Lung (tissue), 12 donors: ENCODE measurements around the gene OGFOD2. TPM values are rescaled to one million over a fixed set of nuclear protein-coding genes. Genes with fewer than 3 reads are reported as not detected.
A peak's percentile ranks its signal among the peaks of the same experiment; 100 is the strongest.

Source experiments
- ATAC-seq: fragments of 200-7000 bp; cut with Tn5 transposase; one replicate; pipeline ENCODE4 v1.9.1; 2020; ENCODE audit warnings: moderate number of reproducible peaks; ENCODE audit not compliant: insufficient read depth, low FRiP score
- DNase-seq, 3 donors: peaks; one replicate each; pipeline ENCODE4 v3.0.0-alpha.2; 2013 to 2017
- H3K27ac ChIP-seq, 2 donors: one replicate each; pipeline ENCODE4 v1.5.1; 2013; ENCODE audit warnings: mild to moderate bottlenecking in 2 of 2, moderate library complexity in 2 of 2, control low read depth in 1 of 2, inconsistent platforms in 1 of 2, low read depth in 1 of 2, low read length in 1 of 2
- H3K27me3 ChIP-seq, 3 donors: one replicate each; pipeline ENCODE4 v1.5.1; 2013; ENCODE audit warnings: low read length in 2 of 3; ENCODE audit not compliant: control insufficient read depth in 3 of 3, insufficient read depth in 3 of 3
- H3K36me3 ChIP-seq, 4 donors: one replicate each; pipeline ENCODE4 v1.5.1; 2013; ENCODE audit warnings: low read length in 4 of 4, mild to moderate bottlenecking in 1 of 4, moderate library complexity in 1 of 4; ENCODE audit not compliant: control insufficient read depth in 4 of 4, insufficient read depth in 4 of 4
- H3K4me1 ChIP-seq, 5 donors: one replicate each; pipeline ENCODE4 v1.5.1; 2013; ENCODE audit warnings: low read length in 5 of 5, mild to moderate bottlenecking in 2 of 5, moderate library complexity in 1 of 5; ENCODE audit not compliant: control insufficient read depth in 5 of 5, insufficient read depth in 5 of 5
- H3K4me3 ChIP-seq: one replicate; pipeline ENCODE4 v1.5.1; 2013; ENCODE audit warnings: mild to moderate bottlenecking, control low read depth, moderate library complexity
- H3K9ac ChIP-seq, 2 donors: one replicate each; pipeline ENCODE4 v1.5.1; 2013; ENCODE audit warnings: low read length in 2 of 2, control low read depth in 1 of 2; ENCODE audit not compliant: insufficient read depth in 1 of 2
- H3K9me3 ChIP-seq, 4 donors: one replicate each; pipeline ENCODE4 v1.5.1; 2013; ENCODE audit warnings: low read length in 3 of 4, mild to moderate bottlenecking in 1 of 4, moderate library complexity in 1 of 4; ENCODE audit not compliant: control insufficient read depth in 4 of 4, insufficient read depth in 3 of 4
- CTCF ChIP-seq: IDR thresholded peaks from 2 replicates; pipeline ENCODE4 v1.5.1; 2012; ENCODE audit warnings: mild to moderate bottlenecking; ENCODE audit errors: control extremely low read depth, extremely low read depth
- WGBS, 2 donors: extraction: QIAGEN DNeasy Blood & Tissue Kit; methylation state at CpG; one replicate each; pipeline ENCODE4 v1.1.7; 2013; 5-methylcytosine and 5-hydroxymethylcytosine counted together
- polyA plus RNA-seq, 2 donors: library from polyadenylated mRNA; stranded (reverse); fragments of 200-250 nt; gene quantifications; one replicate each; pipeline ENCODE4 v1.2.1, GENCODE V29; 2013
- total RNA-seq, 2 donors: library from RNA; depleted of rRNA in 1 of 2; stranded (reverse); fragments of >200 nt in 1 of 2; gene quantifications; one replicate each; pipeline ENCODE4 v1.2.1, GENCODE V29; 2014 to 2021
- donor health status: control.
- donor health status: control.
- donor health status: Bipolar disorder and iron deficiency.
- donor health status: healthy.
- donor health status: DM: yes; HTN: yes; CAD: no.

The OGFOD2 gene
- total and polyA plus RNA-seq, 4 donors: 11.4 to 30.1 (median 18.5) TPM

GRCh38 chr12:123017753-123018152 is 42.7 kb downstream of the OGFOD2 start:
- Histone ChIP-seq H3K9me3 (no peaks in the 10 kb centered on the region), H3K36me3 (peaks cover 0 to 1% (median 0%) of the 10 kb centered on the region in 4 donors), H3K9ac (no peak overlapping the region), H3K4me3 (no peak overlapping the region), H3K27ac (no peak overlapping the region), H3K27me3 (no peaks in the 10 kb centered on the region), H3K4me1 (peaks cover 0 to 2% (median 0%) of the 10 kb centered on the region in 5 donors)
- 93 to 100% methylated on average over 1 of the region's 1 CpG for WGBS, 2 donors
- DNase-seq (no peak), ATAC-seq (no peak)
- TF ChIP-seq CTCF: no peak

- H3K27ac ChIP-seq: peak overlapping the region in 1 of 2 donors; percentile 27
- no peak for TF ChIP-seq CTCF
Observed at GRCh38 chr12:123019841-123020138, 44.7 kb downstream of the OGFOD2 start.

GRCh38 chr12:123021688-123022604 is 46.9 kb downstream of the OGFOD2 start:
- no peak for TF ChIP-seq CTCF
- ATAC-seq (no peak), DNase-seq (no peak)
- 91 to 93% methylated on average over 18 of the region's 18 CpGs for WGBS, 2 donors
- no peak overlapping the region for H3K27ac ChIP-seq
- H3K4me3 ChIP-seq: no peak overlapping the region
- peaks cover 0 to 5% (median 0%) of the 10 kb centered on the region in 4 donors for H3K36me3 ChIP-seq
- H3K4me1 ChIP-seq: peaks cover 0 to 2% (median 0%) of the 10 kb centered on the region in 5 donors
- no peak overlapping the region for H3K9ac ChIP-seq
- H3K27me3 ChIP-seq: no peaks in the 10 kb centered on the region
- H3K9me3 ChIP-seq: no peaks in the 10 kb centered on the region

More at GRCh38 chr12:123019841-123020138, 44.7 kb downstream of the OGFOD2 start:
- no peak for DNase-seq
- Histone ChIP-seq H3K27me3 (no peaks in the 10 kb centered on the region), H3K9ac (no peak overlapping the region), H3K4me1 (peaks cover 0 to 2% (median 0%) of the 10 kb centered on the region in 5 donors), H3K9me3 (no peaks in the 10 kb centered on the region), H3K36me3 (no peaks in the 10 kb centered on the region), H3K4me3 (no peak overlapping the region)
- 74% methylated on average over 2 of the region's 2 CpGs for WGBS, 2 donors
- ATAC-seq: no peak
